Testis (tissue), 2 donors: ENCODE measurements around the gene RNF149.

ENCODE experiments used
- CTCF ChIP-seq, 3 experiments: fragments of 450-650 bp in 2 of 3; fragments of 200-600 bp in 1 of 3; sonication (generic) in 1 of 3; IDR thresholded peaks; one replicate each; pipeline ENCODE4 v1.5.1; 2016 to 2019; ENCODE audit warnings: antibody characterized with exemption in 3 of 3, mild to moderate bottlenecking in 2 of 3, moderate library complexity in 1 of 3
- POLR2A ChIP-seq: fragments of 450-650 bp; IDR thresholded peaks from one replicate; pipeline ENCODE4 v1.6.1; 2017; ENCODE audit warnings: antibody characterized with exemption, mild to moderate bottlenecking, moderate library complexity

- TF ChIP-seq CTCF (IDR thresholded peaks at IDR 0.05) (no peak), POLR2A (no peak)
These were observed 45.1 kb downstream of the RNF149 start for GRCh38 chr2:101263377-101263800.
